Neural cell (in vitro differentiated cells): ENCODE measurements around the gene SAMD4A. TPM values are rescaled to one million over a fixed set of nuclear protein-coding genes. Genes with fewer than 3 reads are reported as not detected.

Source experiments
- H2AFZ ChIP-seq: fragments of 200-600, 300-800 bp; sonication (generic), shearing (Covaris generic); 2 replicates; pipeline ENCODE4 v1.6.0; 2014; ENCODE audit warnings: low read depth, mild to moderate bottlenecking, antibody characterized with exemption, low read length, moderate library complexity
- H3F3A ChIP-seq: fragments of 200-600 bp; shearing (Covaris generic); 2 replicates; pipeline ENCODE4 v1.6.1; 2016; ENCODE audit warnings: mild to moderate bottlenecking, moderate library complexity, mixed read lengths, antibody characterized with exemption, low read length; ENCODE audit not compliant: insufficient read depth, poor library complexity, severe bottlenecking
- H3K27ac ChIP-seq: fragments of 200-600, 300-800 bp; sonication (generic), shearing (Covaris generic); 2 replicates; pipeline ENCODE4 v1.5.1; 2014; ENCODE audit warnings: mild to moderate bottlenecking, low read length, moderate library complexity
- H3K27me3 ChIP-seq: fragments of 300-800, 200-600 bp; sonication (generic), shearing (Covaris generic); 2 replicates; pipeline ENCODE4 v1.6.0; 2014; ENCODE audit warnings: mild to moderate bottlenecking, low read depth, low read length, moderate library complexity; ENCODE audit not compliant: insufficient read depth
- H3K36me3 ChIP-seq: fragments of 300-800, 200-600 bp; sonication (generic), shearing (Covaris generic); 2 replicates; pipeline ENCODE4 v1.5.1; 2014; ENCODE audit warnings: mild to moderate bottlenecking, antibody characterized with exemption, low read length, moderate library complexity; ENCODE audit not compliant: insufficient read depth
- H3K4me2 ChIP-seq: fragments of 300-800, 200-600 bp; sonication (generic), shearing (Covaris generic); 2 replicates; pipeline ENCODE4 v1.6.0; 2014; ENCODE audit warnings: mild to moderate bottlenecking, low read length
- H3K4me3 ChIP-seq: fragments of 300-800, 200-600 bp; sonication (generic), shearing (Covaris generic); 2 replicates; pipeline ENCODE4 v1.5.1; 2014; ENCODE audit warnings: mild to moderate bottlenecking, low read length, moderate library complexity
- H3K79me2 ChIP-seq: fragments of 200-600 bp; shearing (Covaris generic); replicated peaks from 2 replicates; pipeline ENCODE4 v1.6.0; 2014; ENCODE audit warnings: mild to moderate bottlenecking, low read length, moderate library complexity; ENCODE audit not compliant: insufficient read depth
- H3K9ac ChIP-seq: fragments of 300-800, 200-600 bp; sonication (generic), shearing (Covaris generic); 2 replicates; pipeline ENCODE4 v1.6.1; 2016; ENCODE audit warnings: mild to moderate bottlenecking, low read length, mixed read lengths
- H3K9me2 ChIP-seq: fragments of 200-600 bp; shearing (Covaris generic); 2 replicates; pipeline ENCODE4 v1.6.1; 2016; ENCODE audit warnings: mild to moderate bottlenecking, low read length, mixed read lengths; ENCODE audit not compliant: insufficient read depth
- H3K9me3 ChIP-seq: fragments of 200-600, 300-800 bp; sonication (generic), shearing (Covaris generic); 2 replicates; pipeline ENCODE4 v1.6.1; 2016; ENCODE audit warnings: mild to moderate bottlenecking, mixed run types, low read length, moderate library complexity, mixed read lengths
- H4K20me1 ChIP-seq: fragments of 200-600 bp; shearing (Covaris generic); 2 replicates; pipeline ENCODE4 v1.6.1; 2016; ENCODE audit warnings: mild to moderate bottlenecking, mixed run types; ENCODE audit not compliant: insufficient read depth
- EP300 ChIP-seq: fragments of 450-650 bp; conservative IDR thresholded peaks from 2 replicates; pipeline ENCODE4 v1.6.1; 2014; ENCODE audit warnings: antibody characterized with exemption, mild to moderate bottlenecking, moderate library complexity; ENCODE audit not compliant: poor library complexity, severe bottlenecking
- EZH2 ChIP-seq: fragments of 200-600, 300-800 bp; shearing (Covaris generic), sonication (generic); IDR thresholded peaks from 2 replicates; pipeline ENCODE4 v1.6.1; 2014; ENCODE audit warnings: antibody characterized with exemption, low read length, borderline replicate concordance, mild to moderate bottlenecking; ENCODE audit not compliant: insufficient read depth, poor library complexity, severe bottlenecking
- MXI1 ChIP-seq: fragments of 450-650 bp; conservative IDR thresholded peaks from 2 replicates; pipeline ENCODE4 v1.6.1; 2014; ENCODE audit warnings: antibody characterized with exemption, mild to moderate bottlenecking; ENCODE audit not compliant: poor library complexity, severe bottlenecking
- POLR2AphosphoS5 ChIP-seq: IDR thresholded peaks from 2 replicates; pipeline ENCODE4 v1.6.1; 2012
- RAD21 ChIP-seq: fragments of 450-650 bp; conservative IDR thresholded peaks from 2 replicates; pipeline ENCODE4 v1.6.1; 2014; ENCODE audit warnings: antibody characterized with exemption, mild to moderate bottlenecking, moderate library complexity
- SMC3 ChIP-seq: fragments of 450-650 bp; conservative IDR thresholded peaks from 2 replicates; pipeline ENCODE4 v1.6.1; 2014; ENCODE audit warnings: antibody characterized with exemption, mild to moderate bottlenecking, moderate library complexity; ENCODE audit not compliant: poor library complexity
- TAF1 ChIP-seq: IDR thresholded peaks from 2 replicates; pipeline ENCODE4 v1.6.1; 2012; ENCODE audit warnings: low read depth
- polyA plus RNA-seq: library from polyadenylated mRNA; depleted of rRNA; stranded (reverse); fragments of >200 nt; gene quantifications from 2 replicates; pipeline ENCODE4 v1.2.3, GENCODE V29; 2014
- TF ChIP-seq, protein P1 (sequence below): fragments of 450-650 bp; IDR thresholded peaks from 2 replicates; pipeline ENCODE4 v1.5.1; 2014; ENCODE audit warnings: antibody characterized with exemption, mild to moderate bottlenecking, moderate library complexity; ENCODE audit not compliant: poor library complexity, severe bottlenecking
- TF ChIP-seq, protein P2 (sequence below): IDR thresholded peaks from 2 replicates; pipeline ENCODE4 v1.6.1; 2012; ENCODE audit warnings: borderline replicate concordance

The SAMD4A gene
- polyA plus RNA-seq, 1 donor from 2014 or later, result 1.0 TPM

DNA sequence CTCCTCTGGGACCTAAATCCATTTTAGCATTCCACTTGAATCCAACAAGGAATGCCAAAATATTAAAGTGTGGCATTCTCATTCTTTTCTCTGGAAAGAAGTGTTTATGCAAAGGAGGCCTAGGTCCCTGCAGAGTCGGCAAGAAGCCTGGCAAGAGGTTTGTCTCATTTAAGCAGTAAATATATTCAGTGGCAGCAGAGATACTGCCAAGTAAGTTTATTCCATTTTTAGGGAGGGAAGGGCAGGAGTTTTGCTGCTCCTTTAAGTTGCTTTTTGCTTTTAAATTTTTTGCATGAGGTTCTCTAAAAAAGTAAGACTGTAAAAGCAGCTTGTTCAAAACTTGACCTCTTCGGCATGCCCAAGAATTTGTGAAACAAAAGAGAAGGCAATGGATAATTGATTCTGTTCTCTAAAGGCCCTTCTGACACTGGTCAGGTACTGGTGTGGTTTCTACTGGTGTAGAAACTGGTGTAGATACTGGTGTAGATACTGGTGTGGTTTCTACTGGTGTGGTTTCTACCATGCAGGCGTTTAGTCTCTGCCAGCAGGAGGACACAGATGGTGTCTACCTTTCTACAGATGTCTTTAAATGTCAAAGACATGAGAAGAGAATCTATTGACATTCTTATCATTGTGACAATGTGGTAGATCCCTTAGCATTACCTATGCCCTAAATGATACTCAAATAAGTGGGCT is 107.3 kb downstream of the SAMD4A start:
- no peak overlapping the region for H3K4me2 ChIP-seq
- H4K20me1 ChIP-seq, result no peaks in the 10 kb centered on the region
- H3K36me3 ChIP-seq, result no peaks in the 10 kb centered on the region
- no peaks in the 10 kb centered on the region for H3K79me2 ChIP-seq
- H3K27me3 ChIP-seq, result no peaks in the 10 kb centered on the region
- no peaks in the 10 kb centered on the region for H3K9me3 ChIP-seq
- H2AFZ ChIP-seq, result no peak overlapping the region
- no peak overlapping the region for H3K4me3 ChIP-seq
- no peak overlapping the region for H3K9ac ChIP-seq
- no peak for TF ChIP-seq EZH2
- no peak for TF ChIP-seq RAD21
- TF ChIP-seq, protein P1, sequence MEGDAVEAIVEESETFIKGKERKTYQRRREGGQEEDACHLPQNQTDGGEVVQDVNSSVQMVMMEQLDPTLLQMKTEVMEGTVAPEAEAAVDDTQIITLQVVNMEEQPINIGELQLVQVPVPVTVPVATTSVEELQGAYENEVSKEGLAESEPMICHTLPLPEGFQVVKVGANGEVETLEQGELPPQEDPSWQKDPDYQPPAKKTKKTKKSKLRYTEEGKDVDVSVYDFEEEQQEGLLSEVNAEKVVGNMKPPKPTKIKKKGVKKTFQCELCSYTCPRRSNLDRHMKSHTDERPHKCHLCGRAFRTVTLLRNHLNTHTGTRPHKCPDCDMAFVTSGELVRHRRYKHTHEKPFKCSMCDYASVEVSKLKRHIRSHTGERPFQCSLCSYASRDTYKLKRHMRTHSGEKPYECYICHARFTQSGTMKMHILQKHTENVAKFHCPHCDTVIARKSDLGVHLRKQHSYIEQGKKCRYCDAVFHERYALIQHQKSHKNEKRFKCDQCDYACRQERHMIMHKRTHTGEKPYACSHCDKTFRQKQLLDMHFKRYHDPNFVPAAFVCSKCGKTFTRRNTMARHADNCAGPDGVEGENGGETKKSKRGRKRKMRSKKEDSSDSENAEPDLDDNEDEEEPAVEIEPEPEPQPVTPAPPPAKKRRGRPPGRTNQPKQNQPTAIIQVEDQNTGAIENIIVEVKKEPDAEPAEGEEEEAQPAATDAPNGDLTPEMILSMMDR, result no peak
- TF ChIP-seq, protein P2, sequence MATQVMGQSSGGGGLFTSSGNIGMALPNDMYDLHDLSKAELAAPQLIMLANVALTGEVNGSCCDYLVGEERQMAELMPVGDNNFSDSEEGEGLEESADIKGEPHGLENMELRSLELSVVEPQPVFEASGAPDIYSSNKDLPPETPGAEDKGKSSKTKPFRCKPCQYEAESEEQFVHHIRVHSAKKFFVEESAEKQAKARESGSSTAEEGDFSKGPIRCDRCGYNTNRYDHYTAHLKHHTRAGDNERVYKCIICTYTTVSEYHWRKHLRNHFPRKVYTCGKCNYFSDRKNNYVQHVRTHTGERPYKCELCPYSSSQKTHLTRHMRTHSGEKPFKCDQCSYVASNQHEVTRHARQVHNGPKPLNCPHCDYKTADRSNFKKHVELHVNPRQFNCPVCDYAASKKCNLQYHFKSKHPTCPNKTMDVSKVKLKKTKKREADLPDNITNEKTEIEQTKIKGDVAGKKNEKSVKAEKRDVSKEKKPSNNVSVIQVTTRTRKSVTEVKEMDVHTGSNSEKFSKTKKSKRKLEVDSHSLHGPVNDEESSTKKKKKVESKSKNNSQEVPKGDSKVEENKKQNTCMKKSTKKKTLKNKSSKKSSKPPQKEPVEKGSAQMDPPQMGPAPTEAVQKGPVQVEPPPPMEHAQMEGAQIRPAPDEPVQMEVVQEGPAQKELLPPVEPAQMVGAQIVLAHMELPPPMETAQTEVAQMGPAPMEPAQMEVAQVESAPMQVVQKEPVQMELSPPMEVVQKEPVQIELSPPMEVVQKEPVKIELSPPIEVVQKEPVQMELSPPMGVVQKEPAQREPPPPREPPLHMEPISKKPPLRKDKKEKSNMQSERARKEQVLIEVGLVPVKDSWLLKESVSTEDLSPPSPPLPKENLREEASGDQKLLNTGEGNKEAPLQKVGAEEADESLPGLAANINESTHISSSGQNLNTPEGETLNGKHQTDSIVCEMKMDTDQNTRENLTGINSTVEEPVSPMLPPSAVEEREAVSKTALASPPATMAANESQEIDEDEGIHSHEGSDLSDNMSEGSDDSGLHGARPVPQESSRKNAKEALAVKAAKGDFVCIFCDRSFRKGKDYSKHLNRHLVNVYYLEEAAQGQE, result no peak
- no peak for TF ChIP-seq TAF1
- TF ChIP-seq EP300, result no peak
- H3K9me2 ChIP-seq, result no peaks in the 10 kb centered on the region
- H3F3A ChIP-seq, result no peaks in the 10 kb centered on the region
- no peak overlapping the region for H3K27ac ChIP-seq

DNA sequence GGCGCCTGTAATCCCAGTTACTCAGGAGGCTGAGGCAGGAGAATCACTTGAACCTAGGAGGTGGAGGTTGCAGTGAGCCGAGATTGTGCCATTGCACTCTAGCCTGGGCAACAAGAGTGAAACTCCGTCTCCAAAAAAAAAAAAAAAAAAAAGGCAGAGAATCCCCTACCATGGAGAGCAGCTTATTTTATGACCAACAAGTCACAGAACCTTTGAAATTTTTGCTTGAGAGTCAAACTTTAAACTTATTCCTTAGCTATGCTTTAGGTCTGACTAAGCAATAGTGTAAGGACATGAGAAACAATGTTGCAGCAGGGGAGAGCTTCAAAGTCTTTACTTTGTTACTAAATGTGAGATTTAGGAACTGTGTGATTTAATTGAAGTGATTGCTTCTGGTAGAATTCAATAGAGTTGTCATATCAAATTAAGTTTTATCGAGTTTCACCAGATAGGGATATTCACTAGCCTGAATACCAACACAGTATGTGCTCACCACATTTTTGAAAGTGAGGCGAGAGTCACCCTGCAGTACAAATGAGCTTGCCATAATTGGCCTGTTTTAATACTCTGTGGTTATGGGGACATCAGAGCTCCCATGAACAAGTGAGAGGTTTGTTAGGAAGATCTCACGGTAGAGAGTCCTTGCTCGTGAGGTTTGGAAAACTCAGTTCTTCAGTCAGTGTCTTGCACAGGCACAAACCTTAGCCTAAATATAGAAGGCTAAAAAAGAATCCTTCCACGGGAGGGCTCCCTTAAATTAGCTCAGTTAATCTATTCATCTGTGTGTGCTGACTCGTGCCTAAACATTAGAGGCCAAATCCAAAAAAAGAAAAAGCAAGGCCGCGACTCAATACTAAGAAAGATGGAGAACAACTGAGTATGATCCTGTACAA is 108.6 kb downstream of the SAMD4A start:
- H3K9ac ChIP-seq, result no peak overlapping the region
- no peak overlapping the region for H2AFZ ChIP-seq
- H3K4me3 ChIP-seq, result no peak overlapping the region
- H3K27ac ChIP-seq, result no peak overlapping the region
- TF ChIP-seq EZH2, result no peak
- TF ChIP-seq POLR2AphosphoS5, result no peak
- TF ChIP-seq SMC3, result no peak
- no peak for TF ChIP-seq MXI1
- TF ChIP-seq RAD21, result no peak
- TF ChIP-seq, protein P2, result no peak
- TF ChIP-seq TAF1, result no peak
- TF ChIP-seq EP300, result no peak
- H3K9me3 ChIP-seq, result no peaks in the 10 kb centered on the region
- no peaks in the 10 kb centered on the region for H3K9me2 ChIP-seq
- no peak overlapping the region for H3K4me2 ChIP-seq
- no peaks in the 10 kb centered on the region for H3F3A ChIP-seq
- no peaks in the 10 kb centered on the region for H3K36me3 ChIP-seq
- no peaks in the 10 kb centered on the region for H4K20me1 ChIP-seq
- no peaks in the 10 kb centered on the region for H3K79me2 ChIP-seq
- H3K27me3 ChIP-seq, result no peaks in the 10 kb centered on the region
